GM23338 (cell line): ENCODE data around the gene MEGF10. TPM values are rescaled to one million over a fixed set of nuclear protein-coding genes. Genes with fewer than 3 reads are reported as not detected.

Experiments used
- ATAC-seq: fragments of 200-7000 bp; cut with Tn5 transposase; 3 replicates; pipeline ENCODE4 v1.9.1; 2020
- DNase-seq: peaks from one replicate; pipeline ENCODE4 v3.0.0-alpha.2; 2015; ENCODE audit warnings: low spot score
- H2AFZ ChIP-seq: fragments of 200-600 bp; sonication (generic); 2 replicates; pipeline ENCODE4 v1.8.0; 2016; ENCODE audit warnings: antibody characterized with exemption, mild to moderate bottlenecking, moderate library complexity
- H3F3A ChIP-seq: fragments of 200-600 bp; sonication (generic); replicated peaks from 2 replicates; pipeline ENCODE4 v1.8.0; 2017; ENCODE audit warnings: antibody characterized with exemption, mixed run types, low read depth
- H3K27ac ChIP-seq: fragments of 200-600 bp; sonication (generic); 2 replicates; pipeline ENCODE4 v1.6.1; 2016; ENCODE audit warnings: low read depth
- H3K27me3 ChIP-seq: fragments of 200-600 bp; sonication (generic); 2 replicates; pipeline ENCODE4 v1.8.0; 2016; ENCODE audit warnings: mild to moderate bottlenecking, mixed run types, moderate library complexity; ENCODE audit not compliant: insufficient read depth
- H3K36me3 ChIP-seq: fragments of 200-600 bp; sonication (generic); 2 replicates; pipeline ENCODE4 v1.8.0; 2016; ENCODE audit warnings: mild to moderate bottlenecking; ENCODE audit not compliant: insufficient read depth
- H3K4me1 ChIP-seq: fragments of 200-600 bp; sonication (generic); 2 replicates; pipeline ENCODE4 v1.8.0; 2016; ENCODE audit warnings: mild to moderate bottlenecking, moderate library complexity; ENCODE audit not compliant: insufficient read depth
- H3K4me2 ChIP-seq: fragments of 200-600 bp; sonication (generic); 2 replicates; pipeline ENCODE4 v1.7.1; 2017; ENCODE audit warnings: mixed run types
- H3K4me3 ChIP-seq: fragments of 200-600 bp; sonication (generic); 2 replicates; pipeline ENCODE4 v1.6.1; 2016; ENCODE audit warnings: mixed run types
- H3K79me2 ChIP-seq: fragments of 200-600 bp; sonication (generic); replicated peaks from 2 replicates; pipeline ENCODE4 v1.8.0; 2017; ENCODE audit warnings: mild to moderate bottlenecking; ENCODE audit not compliant: insufficient read depth
- H3K9me2 ChIP-seq: fragments of 200-600 bp; sonication (generic); 2 replicates; pipeline ENCODE4 v1.8.0; 2017; ENCODE audit not compliant: insufficient read depth
- H4K20me1 ChIP-seq: fragments of 200-600 bp; sonication (generic); replicated peaks from 2 replicates; pipeline ENCODE4 v1.8.0; 2017; ENCODE audit warnings: mild to moderate bottlenecking; ENCODE audit not compliant: insufficient read depth
- H3K27ac Mint-ChIP-seq: 2 replicates; pipeline ENCODE4 v1.8.0; 2020; ENCODE audit warnings: inconsistent platforms, mild to moderate bottlenecking, moderate library complexity, mixed read lengths
- H3K27me3 Mint-ChIP-seq: 3 replicates; pipeline ENCODE4 v1.8.0; 2022; ENCODE audit warnings: low read depth, mild to moderate bottlenecking, moderate library complexity, mixed read lengths, inconsistent platforms; ENCODE audit not compliant: insufficient read depth, poor library complexity
- H3K36me3 Mint-ChIP-seq: 3 replicates; pipeline ENCODE4 v1.8.0; 2021; ENCODE audit warnings: low read depth, mild to moderate bottlenecking, inconsistent platforms, moderate library complexity, mixed read lengths
- H3K4me1 Mint-ChIP-seq: 3 replicates; pipeline ENCODE4 v1.8.0; 2020; ENCODE audit warnings: mild to moderate bottlenecking, inconsistent platforms, mixed read lengths
- H3K4me3 Mint-ChIP-seq: 3 replicates; pipeline ENCODE4 v1.8.0; 2021; ENCODE audit warnings: moderate library complexity, mild to moderate bottlenecking, inconsistent platforms, mixed read lengths
- H3K9me3 Mint-ChIP-seq: 3 replicates; pipeline ENCODE4 v1.8.0; 2020; ENCODE audit warnings: moderate library complexity, mild to moderate bottlenecking, inconsistent platforms, mixed read lengths
- CREB1 ChIP-seq: fragments of 250-450 bp; sonication (Bioruptor Pico); IDR thresholded peaks from 2 replicates; pipeline ENCODE4 v1.5.0; 2020; ENCODE audit warnings: low read depth, mild to moderate bottlenecking, moderate library complexity
- POLR2AphosphoS5 ChIP-seq: IDR thresholded peaks from 2 replicates; pipeline ENCODE4 v1.6.1; 2016; ENCODE audit warnings: antibody characterized with exemption, low read depth
- STAT1 ChIP-seq: IDR thresholded peaks from one replicate; pipeline ENCODE4 v1.6.1; 2016; ENCODE audit warnings: antibody characterized with exemption; ENCODE audit not compliant: unreplicated experiment
- long read RNA-seq: library from polyadenylated mRNA; unstranded; transcript quantifications from one replicate; pipeline ENCODE4 v2.0.0, GENCODE V29; 2020; ENCODE audit not compliant: unreplicated experiment
- polyA plus RNA-seq: library from polyadenylated mRNA; unstranded; fragments of >200 nt; fragmentation: Nextera tagmentation; extraction: Ambion mirVana; gene quantifications from 2 replicates; pipeline ENCODE4 v1.2.1, GENCODE V29; 2016
- total RNA-seq: library from RNA; depleted of rRNA; stranded (reverse); fragments of >200 nt; shearing (Covaris generic); gene quantifications from 2 replicates; pipeline ENCODE4 v1.2.3, GENCODE V29; 2014; rRNA removed
- TF ChIP-seq, protein P1 (sequence below): fragments of 250-450 bp; sonication (Bioruptor Pico); IDR thresholded peaks from 2 replicates; pipeline ENCODE4 v1.5.0; 2020; ENCODE audit warnings: mild to moderate bottlenecking, moderate library complexity
- TF ChIP-seq, protein P2 (sequence below), 2 experiments: fragments of 200-600 bp in 1 of 2; sonication (generic) in 1 of 2; conservative IDR thresholded peaks; 2 replicates each; pipeline versions ENCODE4 v1.5.1 to v1.6.1; 2016 to 2017; ENCODE audit warnings: antibody characterized with exemption in 2 of 2, low read depth in 2 of 2, mild to moderate bottlenecking in 2 of 2, moderate library complexity in 1 of 2

MEGF10 gene
- total RNA-seq (28.3 and 45.1 TPM in 2 replicates), polyA plus RNA-seq (3.7 and 4.5 TPM in 2 replicates)
- long read RNA-seq, partial matches to known transcripts, result 2 of 6 reads
- long read RNA-seq, other reads (novel, unspliced or antisense), result 3 of 6 reads

DNA sequence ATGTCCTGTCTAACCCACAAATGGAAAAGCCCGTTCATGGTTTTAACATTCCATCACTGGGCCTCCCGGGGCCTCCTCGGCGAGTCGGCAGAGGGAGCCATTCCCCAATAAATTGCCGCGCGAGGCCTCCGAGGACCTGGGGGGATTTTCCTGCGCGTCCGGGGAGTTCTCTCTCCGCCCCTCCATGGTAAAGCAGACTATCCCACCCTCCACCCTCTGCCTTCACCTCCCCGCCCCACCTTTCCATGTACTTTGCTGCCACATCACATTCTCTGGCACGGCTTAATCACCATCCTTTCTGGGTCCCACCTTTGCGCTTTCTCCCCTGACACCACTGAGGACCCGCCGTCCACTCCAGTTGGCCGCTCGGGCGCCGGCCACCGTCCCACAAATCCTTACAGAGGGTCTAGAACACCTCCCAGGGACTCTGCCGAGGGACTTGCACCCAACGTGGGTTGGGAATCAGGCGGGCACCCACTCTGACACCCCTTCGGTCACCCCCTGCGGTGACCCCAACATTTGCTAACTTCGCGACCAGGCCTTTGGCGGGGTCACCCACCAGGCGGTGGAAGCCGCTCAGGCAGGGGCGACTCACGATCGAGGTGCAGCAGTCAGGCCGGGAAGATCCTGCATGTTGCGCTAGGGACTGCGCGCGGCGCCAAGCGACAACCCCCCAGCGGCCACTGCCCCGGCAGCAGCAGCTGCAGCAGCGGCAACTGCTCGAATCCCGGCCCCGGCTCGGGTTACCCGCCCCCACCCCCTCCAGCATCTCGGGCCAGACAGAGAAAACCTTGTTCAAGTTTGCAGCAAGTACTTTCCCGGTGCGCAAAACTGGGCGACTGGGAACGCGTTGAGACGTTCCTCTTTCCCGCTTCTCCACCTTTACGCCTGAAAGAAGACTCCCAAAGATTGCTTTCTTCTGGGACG lies at the start of gene MEGF10:
Gene MEGF10 (plus strand): TSS at position 778 of the 927 bp plus-strand sequence. CDS start 40,513 bp downstream, outside the sequence.
- TF ChIP-seq, protein P1, sequence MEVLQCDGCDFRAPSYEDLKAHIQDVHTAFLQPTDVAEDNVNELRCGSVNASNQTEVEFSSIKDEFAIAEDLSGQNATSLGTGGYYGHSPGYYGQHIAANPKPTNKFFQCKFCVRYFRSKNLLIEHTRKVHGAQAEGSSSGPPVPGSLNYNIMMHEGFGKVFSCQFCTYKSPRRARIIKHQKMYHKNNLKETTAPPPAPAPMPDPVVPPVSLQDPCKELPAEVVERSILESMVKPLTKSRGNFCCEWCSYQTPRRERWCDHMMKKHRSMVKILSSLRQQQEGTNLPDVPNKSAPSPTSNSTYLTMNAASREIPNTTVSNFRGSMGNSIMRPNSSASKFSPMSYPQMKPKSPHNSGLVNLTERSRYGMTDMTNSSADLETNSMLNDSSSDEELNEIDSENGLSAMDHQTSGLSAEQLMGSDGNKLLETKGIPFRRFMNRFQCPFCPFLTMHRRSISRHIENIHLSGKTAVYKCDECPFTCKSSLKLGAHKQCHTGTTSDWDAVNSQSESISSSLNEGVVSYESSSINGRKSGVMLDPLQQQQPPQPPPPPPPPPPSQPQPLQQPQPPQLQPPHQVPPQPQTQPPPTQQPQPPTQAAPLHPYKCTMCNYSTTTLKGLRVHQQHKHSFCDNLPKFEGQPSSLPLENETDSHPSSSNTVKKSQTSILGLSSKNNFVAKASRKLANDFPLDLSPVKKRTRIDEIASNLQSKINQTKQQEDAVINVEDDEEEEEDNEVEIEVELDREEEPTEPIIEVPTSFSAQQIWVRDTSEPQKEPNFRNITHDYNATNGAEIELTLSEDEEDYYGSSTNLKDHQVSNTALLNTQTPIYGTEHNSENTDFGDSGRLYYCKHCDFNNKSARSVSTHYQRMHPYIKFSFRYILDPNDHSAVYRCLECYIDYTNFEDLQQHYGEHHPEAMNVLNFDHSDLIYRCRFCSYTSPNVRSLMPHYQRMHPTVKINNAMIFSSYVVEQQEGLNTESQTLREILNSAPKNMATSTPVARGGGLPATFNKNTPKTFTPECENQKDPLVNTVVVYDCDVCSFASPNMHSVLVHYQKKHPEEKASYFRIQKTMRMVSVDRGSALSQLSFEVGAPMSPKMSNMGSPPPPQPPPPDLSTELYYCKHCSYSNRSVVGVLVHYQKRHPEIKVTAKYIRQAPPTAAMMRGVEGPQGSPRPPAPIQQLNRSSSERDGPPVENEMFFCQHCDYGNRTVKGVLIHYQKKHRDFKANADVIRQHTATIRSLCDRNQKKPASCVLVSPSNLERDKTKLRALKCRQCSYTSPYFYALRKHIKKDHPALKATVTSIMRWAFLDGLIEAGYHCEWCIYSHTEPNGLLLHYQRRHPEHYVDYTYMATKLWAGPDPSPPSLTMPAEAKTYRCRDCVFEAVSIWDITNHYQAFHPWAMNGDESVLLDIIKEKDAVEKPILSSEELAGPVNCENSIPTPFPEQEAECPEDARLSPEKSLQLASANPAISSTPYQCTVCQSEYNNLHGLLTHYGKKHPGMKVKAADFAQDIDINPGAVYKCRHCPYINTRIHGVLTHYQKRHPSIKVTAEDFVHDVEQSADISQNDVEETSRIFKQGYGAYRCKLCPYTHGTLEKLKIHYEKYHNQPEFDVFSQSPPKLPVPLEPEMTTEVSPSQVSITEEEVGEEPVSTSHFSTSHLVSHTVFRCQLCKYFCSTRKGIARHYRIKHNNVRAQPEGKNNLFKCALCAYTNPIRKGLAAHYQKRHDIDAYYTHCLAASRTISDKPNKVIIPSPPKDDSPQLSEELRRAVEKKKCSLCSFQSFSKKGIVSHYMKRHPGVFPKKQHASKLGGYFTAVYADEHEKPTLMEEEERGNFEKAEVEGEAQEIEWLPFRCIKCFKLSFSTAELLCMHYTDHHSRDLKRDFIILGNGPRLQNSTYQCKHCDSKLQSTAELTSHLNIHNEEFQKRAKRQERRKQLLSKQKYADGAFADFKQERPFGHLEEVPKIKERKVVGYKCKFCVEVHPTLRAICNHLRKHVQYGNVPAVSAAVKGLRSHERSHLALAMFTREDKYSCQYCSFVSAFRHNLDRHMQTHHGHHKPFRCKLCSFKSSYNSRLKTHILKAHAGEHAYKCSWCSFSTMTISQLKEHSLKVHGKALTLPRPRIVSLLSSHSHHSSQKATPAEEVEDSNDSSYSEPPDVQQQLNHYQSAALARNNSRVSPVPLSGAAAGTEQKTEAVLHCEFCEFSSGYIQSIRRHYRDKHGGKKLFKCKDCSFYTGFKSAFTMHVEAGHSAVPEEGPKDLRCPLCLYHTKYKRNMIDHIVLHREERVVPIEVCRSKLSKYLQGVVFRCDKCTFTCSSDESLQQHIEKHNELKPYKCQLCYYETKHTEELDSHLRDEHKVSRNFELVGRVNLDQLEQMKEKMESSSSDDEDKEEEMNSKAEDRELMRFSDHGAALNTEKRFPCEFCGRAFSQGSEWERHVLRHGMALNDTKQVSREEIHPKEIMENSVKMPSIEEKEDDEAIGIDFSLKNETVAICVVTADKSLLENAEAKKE (CRISPR knock-in tag), result no peak
- TF ChIP-seq STAT1 (no peak), CREB1 (CRISPR knock-in tag) (no peak), POLR2AphosphoS5 (peak; percentile 51; the same call in 1 of the 2 replicates)
- TF ChIP-seq, protein P2, sequence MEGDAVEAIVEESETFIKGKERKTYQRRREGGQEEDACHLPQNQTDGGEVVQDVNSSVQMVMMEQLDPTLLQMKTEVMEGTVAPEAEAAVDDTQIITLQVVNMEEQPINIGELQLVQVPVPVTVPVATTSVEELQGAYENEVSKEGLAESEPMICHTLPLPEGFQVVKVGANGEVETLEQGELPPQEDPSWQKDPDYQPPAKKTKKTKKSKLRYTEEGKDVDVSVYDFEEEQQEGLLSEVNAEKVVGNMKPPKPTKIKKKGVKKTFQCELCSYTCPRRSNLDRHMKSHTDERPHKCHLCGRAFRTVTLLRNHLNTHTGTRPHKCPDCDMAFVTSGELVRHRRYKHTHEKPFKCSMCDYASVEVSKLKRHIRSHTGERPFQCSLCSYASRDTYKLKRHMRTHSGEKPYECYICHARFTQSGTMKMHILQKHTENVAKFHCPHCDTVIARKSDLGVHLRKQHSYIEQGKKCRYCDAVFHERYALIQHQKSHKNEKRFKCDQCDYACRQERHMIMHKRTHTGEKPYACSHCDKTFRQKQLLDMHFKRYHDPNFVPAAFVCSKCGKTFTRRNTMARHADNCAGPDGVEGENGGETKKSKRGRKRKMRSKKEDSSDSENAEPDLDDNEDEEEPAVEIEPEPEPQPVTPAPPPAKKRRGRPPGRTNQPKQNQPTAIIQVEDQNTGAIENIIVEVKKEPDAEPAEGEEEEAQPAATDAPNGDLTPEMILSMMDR (conservative IDR thresholded peaks at IDR 0.05; ENCODE audit: low read depth in 2 of 2), result peak; percentile 82 to 85
- no peaks in the 10 kb centered on the region for H4K20me1 ChIP-seq
- no peaks in the 10 kb centered on the region for H3K27me3 ChIP-seq
- H3K27me3 Mint-ChIP-seq, result peaks cover 13% of the 10 kb centered on the region
- peak within 1 kb of the TSS; percentile 96 for H2AFZ ChIP-seq
- peaks cover 11% of the 10 kb centered on the region for H3K9me3 Mint-ChIP-seq
- peak within 1 kb of the TSS; percentile 73; the same call in 1 of the 2 replicates for H3K27ac ChIP-seq
- peak within 1 kb of the TSS; percentile 90 for H3K4me3 ChIP-seq
- peak; percentile 92 for ATAC-seq
- DNase-seq, result peak; percentile 89
- H3K4me3 Mint-ChIP-seq, result peak within 1 kb of the TSS; percentile 95
- peaks cover 27% of the 10 kb centered on the region for H3K4me1 ChIP-seq
- H3K36me3 ChIP-seq, result no peaks in the 10 kb centered on the region
- 0 out of 2 replicates have a peak, but pooled peaks cover 11% of the 10 kb centered on the region for H3F3A ChIP-seq
- H3K4me1 Mint-ChIP-seq, result peaks cover 32% of the 10 kb centered on the region
- H3K4me2 ChIP-seq, result peak within 1 kb of the TSS; percentile 90
- H3K9me2 ChIP-seq, result peaks cover 5% of the 10 kb centered on the region; the same call in 1 of the 2 replicates
- peaks cover 15% of the 10 kb centered on the region for H3K36me3 Mint-ChIP-seq
- peak within 1 kb of the TSS; percentile 71 for H3K27ac Mint-ChIP-seq
- peaks cover 38% of the 10 kb centered on the region for H3K79me2 ChIP-seq
